Right ventricle myocardium inferior (tissue), 1 donor: ENCODE data around the gene DYNLT3. TPM values are rescaled to one million over a fixed set of nuclear protein-coding genes. Genes with fewer than 3 reads are reported as not detected.

Source experiments
- ATAC-seq: fragments of 200-7000 bp; cut with Tn5 transposase; one replicate; pipeline ENCODE4 v1.9.1; 2020; ENCODE audit warnings: mild to moderate bottlenecking, moderate library complexity
- DNase-seq: peaks from one replicate; pipeline ENCODE4 v3.0.0; 2021; ENCODE audit errors: missing footprints
- intact Hi-C: fragments of 100-400 bp; cut with DNase I; formaldehyde crosslinking; loops from one replicate; pipeline ENCODE4 v1.11.0; 2022
- total RNA-seq: library from RNA; stranded (reverse); fragmentation: NEBNext Ultra II Directional; extraction: Animal tissue kit (Norgen Biotek cat#: 25700); gene quantifications from one replicate; pipeline ENCODE4 v1.2.1, GENCODE V29; 2021
- donor health status: DM: no; HTN: yes; CAD: no; lungs with severe emphysema.

The DYNLT3 gene
- total RNA-seq, 1 donor from 2014 or later, result 16.8 TPM

- intact Hi-C loops, result no loop called here
Observed at GRCh38 chrX:37847733-37848197, 394 bp upstream of the DYNLT3 start.

GRCh38 chrX:37846558-37846933 lies 825 bp downstream of the DYNLT3 start:
- no peak for DNase-seq
- intact Hi-C loops, result no loop called here
- ATAC-seq, result no peak

More at GRCh38 chrX:37847733-37848197, 394 bp upstream of the DYNLT3 start:
- DNase-seq (no peak), ATAC-seq (no peak)

- no peak for ATAC-seq
- intact Hi-C loops, result no loop called here
- DNase-seq, result no peak
Observed at GRCh38 chrX:37846141-37846540, 1.2 kb downstream of the DYNLT3 start.

GRCh38 chrX:37844622-37845021 lies 2.7 kb downstream of the DYNLT3 start:
- DNase-seq, result no peak
- intact Hi-C loops, result no loop called here
- ATAC-seq, result no peak

GRCh38 chrX:37840931-37841330 lies 6.4 kb downstream of the DYNLT3 start:
- intact Hi-C loops, result no loop called here

GRCh38 chrX:37834937-37835336 lies 12.4 kb downstream of the DYNLT3 start:
- DNase-seq (no peak), ATAC-seq (no peak)
- intact Hi-C loops, result no loop called here

More at GRCh38 chrX:37840931-37841330, 6.4 kb downstream of the DYNLT3 start:
- no peak for ATAC-seq
- no peak for DNase-seq

GRCh38 chrX:37830371-37830770 lies 17.0 kb downstream of the DYNLT3 start:
- DNase-seq (no peak), ATAC-seq (no peak)
- intact Hi-C loops, result no loop called here

GRCh38 chrX:37829721-37830120 lies 17.6 kb downstream of the DYNLT3 start:
- intact Hi-C loops, result loop anchor here (10.0 kb wide), 1 partner anchor 325 kb away; no protein-coding TSS in a partner anchor
- no peak for ATAC-seq
- DNase-seq, result no peak

GRCh38 chrX:37825215-37825842 lies 22.0 kb downstream of the DYNLT3 start:
- no peak for ATAC-seq
- no peak for DNase-seq
- intact Hi-C loops, result loop anchor here (2.0 to 10.0 kb wide), 2 partner anchors 81 to 321 kb away; no protein-coding TSS in a partner anchor

- DNase-seq (no peak), ATAC-seq (no peak)
- intact Hi-C loops, result loop anchor here (2.0 to 10.0 kb wide), 2 partner anchors 80 to 320 kb away; no protein-coding TSS in a partner anchor
Observed at GRCh38 chrX:37824491-37825214, 22.7 kb downstream of the DYNLT3 start.

GRCh38 chrX:37820646-37821045 lies 26.7 kb downstream of the DYNLT3 start:
- no peak for DNase-seq
- no peak for ATAC-seq
- intact Hi-C loops, result loop anchor here (10.0 kb wide), 1 partner anchor 316 kb away; no protein-coding TSS in a partner anchor

- ATAC-seq, result no peak
- intact Hi-C loops, result no loop called here
- DNase-seq, result no peak
Observed at GRCh38 chrX:37818031-37818430, 29.3 kb downstream of the DYNLT3 start.

- no peak for DNase-seq
- intact Hi-C loops, result no loop called here
- ATAC-seq, result no peak
Observed at GRCh38 chrX:37817579-37817978, 29.8 kb downstream of the DYNLT3 start.

GRCh38 chrX:37817176-37817575 lies 30.2 kb downstream of the DYNLT3 start:
- ATAC-seq (no peak), DNase-seq (no peak)
- intact Hi-C loops, result no loop called here

GRCh38 chrX:37816766-37817165 lies 30.6 kb downstream of the DYNLT3 start:
- no peak for ATAC-seq
- intact Hi-C loops, result no loop called here
- DNase-seq, result no peak

GRCh38 chrX:37815366-37815765 lies 32.0 kb downstream of the DYNLT3 start:
- intact Hi-C loops, result no loop called here
- no peak for ATAC-seq
- DNase-seq, result no peak

- no peak for ATAC-seq
- DNase-seq, result no peak
- intact Hi-C loops, result no loop called here
Observed at GRCh38 chrX:37813570-37813969, 33.8 kb downstream of the DYNLT3 start.

GRCh38 chrX:37812110-37812509 lies 35.3 kb downstream of the DYNLT3 start:
- no peak for ATAC-seq
- DNase-seq, result no peak
- intact Hi-C loops, result no loop called here

- DNase-seq (no peak), ATAC-seq (no peak)
- intact Hi-C loops, result no loop called here
Observed at GRCh38 chrX:37809970-37810369, 37.4 kb downstream of the DYNLT3 start.

GRCh38 chrX:37803057-37803456 lies 44.3 kb downstream of the DYNLT3 start:
- DNase-seq, result no peak

More at GRCh38 chrX:37803057-37803456, 44.3 kb downstream of the DYNLT3 start:
- no peak for ATAC-seq
- intact Hi-C loops, result no loop called here
